Stimulated activated CD8-positive, alpha-beta memory T cell treated with anti-CD3 and anti-CD28 coated beads, Interleukin-12 subunit alpha, Interleukin-12 subunit beta, amount 100 ng/mL, for 4 hours (primary cell): ENCODE measurements around the gene FAM117A.
A peak's percentile ranks its signal among the peaks of the same experiment; 100 is the strongest.
"Not testable (repeated sequence)": the region's sequence is repeated elsewhere in the genome, so short reads cannot be mapped to it uniquely, and the experiment has no call there.

Source experiments
- DNase-seq: peaks from one replicate; pipeline ENCODE4 v3.0.0-alpha.2; 2020; ENCODE audit warnings: low read depth

FAM117A gene

DNA sequence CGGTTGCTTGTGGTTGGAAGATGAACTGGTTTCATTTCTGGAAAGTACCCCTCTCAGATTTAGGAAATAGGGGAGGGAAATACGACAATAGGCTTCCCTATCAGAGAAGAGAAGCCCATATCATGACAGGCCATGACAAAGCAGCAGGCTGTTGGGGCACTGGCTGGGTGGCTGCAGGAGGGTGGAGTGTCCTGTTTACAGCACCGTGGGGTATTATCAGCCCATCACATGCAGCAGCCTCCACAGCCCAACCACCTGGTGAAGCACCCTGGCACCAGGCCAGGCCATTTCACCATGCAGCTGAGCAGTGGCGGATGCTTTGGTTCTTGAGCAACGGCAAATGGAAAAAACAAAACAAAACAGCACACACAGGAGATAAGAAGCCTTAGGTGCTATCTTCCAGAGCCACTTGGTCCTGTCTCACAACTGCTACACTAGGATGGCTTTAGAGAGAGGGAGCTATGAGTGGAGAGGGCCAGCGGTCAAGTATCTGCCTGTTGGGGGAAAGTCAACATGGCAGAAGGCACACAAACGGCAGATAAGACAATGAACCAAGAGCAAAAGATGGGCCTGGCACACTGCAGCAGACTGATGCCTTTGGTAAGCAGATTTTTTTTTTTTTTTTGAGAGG is 24.2 kb downstream of the FAM117A start:
- peak; percentile 80 for DNase-seq

DNA sequence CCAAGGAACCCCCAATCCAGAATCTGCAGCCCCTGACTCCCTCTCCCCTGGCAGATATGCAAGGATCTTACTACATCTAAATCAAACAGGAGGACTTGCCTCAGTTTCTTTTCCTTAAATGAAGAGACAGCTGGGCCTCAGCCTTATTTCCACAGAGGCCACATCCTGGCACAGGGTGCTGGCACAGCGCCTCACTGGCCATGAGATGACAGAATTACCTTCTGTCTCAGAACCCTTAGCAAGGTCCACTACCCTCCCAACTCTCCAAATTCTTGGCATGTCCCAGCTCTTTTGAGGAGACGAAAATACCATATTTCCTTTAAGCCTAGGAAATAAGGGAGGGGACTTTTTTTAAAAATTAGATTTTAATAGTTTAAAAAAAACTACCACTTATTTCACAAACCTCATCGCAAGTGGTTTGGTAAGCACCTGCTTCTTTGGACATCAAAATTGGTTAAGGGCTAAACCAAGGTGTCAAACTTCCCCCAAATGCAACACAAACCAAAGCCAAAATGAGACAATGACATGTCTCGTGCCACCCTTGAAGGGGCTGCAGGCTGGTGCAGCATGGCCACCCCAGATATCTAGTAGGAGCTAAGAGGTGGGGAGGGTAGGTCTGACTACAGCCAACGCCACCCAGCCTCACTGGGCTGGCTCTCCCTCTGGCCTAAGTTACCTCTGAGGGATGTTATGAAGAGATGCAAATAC is 25.3 kb downstream of the FAM117A start:
- no peak for DNase-seq

DNA sequence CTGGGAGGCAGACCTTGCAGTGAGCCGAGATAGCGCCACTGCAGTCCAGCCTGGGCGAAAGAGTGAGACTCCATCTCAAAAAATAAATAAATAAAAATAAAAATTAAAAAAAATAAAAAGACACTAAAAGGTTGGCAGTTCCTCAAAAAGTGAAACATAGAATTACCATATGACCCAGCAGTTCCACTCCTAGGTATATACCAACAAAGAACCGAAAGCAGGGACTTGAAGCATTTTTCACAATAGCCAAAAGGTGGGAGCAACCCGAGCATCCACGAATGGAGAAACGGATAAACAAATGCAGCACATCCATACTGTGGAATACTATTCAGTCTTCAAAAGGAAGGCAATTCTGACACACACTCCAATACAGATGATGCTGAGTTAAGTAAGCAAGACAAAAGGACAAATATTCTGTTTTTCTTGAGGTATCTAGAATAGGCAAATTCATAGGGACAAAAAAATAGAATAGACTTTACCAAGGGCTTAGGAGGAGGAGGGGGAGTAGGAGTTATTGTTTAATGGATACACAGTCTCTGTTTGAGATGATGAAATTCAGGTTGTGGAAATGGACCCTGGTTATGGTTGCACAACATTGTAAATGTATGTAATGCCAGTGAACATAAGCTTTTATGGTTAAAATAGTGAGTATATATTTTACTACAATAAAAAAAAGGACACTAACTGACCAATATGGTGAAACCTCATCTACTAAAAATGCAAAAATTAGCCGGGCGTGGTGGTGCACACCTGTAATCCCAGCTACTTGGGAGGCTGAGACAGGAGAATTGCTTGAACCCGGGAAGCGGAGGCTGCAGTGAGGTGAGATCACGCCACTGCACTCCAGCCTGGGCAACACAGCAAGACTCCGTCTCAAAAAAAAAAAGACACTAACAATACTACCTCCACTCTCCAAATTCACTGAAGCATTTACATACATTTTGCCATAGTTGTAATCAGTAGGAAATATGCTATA is 29.1 kb downstream of the FAM117A start:
- DNase-seq, result no peak

DNA sequence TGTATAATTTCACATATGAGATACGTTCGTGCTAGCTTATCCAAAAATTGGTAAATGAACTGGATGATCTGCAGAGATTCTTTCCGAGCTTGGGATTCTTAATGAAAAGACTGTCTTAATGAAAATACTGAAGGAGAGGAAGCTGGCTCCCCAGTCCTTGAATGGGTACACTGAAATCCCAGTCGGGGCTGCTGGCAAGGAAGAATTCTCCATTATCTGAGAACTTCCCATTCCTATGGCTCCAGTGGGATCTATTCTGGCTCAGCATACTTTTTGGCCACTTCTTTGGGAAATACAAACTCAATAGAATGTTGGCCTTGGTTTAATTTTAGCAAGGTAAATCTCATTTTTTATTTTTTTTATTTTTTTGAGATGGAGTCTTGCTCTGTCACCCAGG is 32.5 kb downstream of the FAM117A start:
- DNase-seq, result no peak

DNA sequence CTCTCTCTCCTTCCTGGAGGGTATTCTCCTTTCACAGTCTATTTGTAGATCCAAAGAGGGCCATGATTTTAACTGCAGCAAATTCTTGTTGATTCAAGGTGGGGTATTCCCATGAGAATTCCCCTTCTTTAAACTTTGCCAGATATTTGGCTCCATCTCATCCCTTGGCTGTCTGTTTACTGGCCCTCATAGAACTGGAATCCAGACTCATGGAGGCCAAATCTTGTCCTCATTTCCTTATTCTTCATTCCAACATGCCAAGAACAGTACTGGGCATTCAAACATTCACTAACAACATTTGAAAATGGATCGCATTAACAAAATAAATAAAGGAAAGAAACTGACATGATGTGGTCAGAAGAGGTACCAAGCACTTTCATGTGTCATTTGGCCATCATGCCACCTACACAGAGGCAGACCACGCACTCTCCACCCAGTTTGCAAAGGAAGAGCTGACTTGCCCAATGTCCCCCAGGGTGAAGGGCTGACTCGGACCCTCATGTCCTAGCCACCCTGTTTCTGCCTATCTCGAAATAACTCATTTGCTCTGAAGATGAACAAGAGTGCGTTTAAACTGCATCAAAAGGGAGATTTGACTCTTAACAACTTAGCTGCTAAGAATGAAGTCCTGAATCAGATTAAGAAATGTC is 33.0 kb downstream of the FAM117A start:
- no peak for DNase-seq

GRCh38 chr17:49730078-49730784 is 33.7 kb downstream of the FAM117A start:
- DNase-seq, result no peak

DNA sequence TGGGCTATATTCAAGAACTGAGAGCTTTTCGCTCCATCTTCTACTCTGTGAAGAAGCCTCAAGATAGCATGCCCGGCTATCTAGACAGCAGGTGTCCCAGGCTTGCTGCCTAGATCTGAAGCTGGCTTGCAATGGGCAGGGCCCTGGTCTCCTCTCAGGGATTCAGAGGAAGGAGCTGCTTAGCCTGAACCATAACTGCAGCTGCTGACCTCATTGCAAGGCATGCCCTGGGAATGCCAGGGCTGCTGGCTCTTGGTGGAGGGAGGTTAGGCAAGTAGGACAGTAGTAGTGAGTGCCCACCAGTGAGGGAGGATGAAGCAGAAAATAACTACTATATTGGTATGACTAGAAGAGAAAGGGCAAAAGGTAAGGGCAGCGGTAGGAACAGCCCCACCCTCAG is 34.9 kb downstream of the FAM117A start:
- DNase-seq, result no peak

- no peak for DNase-seq
Measured at GRCh38 chr17:49728425-49728824, 35.5 kb downstream of the FAM117A start.

GRCh38 chr17:49727380-49727779 is 36.6 kb downstream of the FAM117A start:
- no peak for DNase-seq

DNA sequence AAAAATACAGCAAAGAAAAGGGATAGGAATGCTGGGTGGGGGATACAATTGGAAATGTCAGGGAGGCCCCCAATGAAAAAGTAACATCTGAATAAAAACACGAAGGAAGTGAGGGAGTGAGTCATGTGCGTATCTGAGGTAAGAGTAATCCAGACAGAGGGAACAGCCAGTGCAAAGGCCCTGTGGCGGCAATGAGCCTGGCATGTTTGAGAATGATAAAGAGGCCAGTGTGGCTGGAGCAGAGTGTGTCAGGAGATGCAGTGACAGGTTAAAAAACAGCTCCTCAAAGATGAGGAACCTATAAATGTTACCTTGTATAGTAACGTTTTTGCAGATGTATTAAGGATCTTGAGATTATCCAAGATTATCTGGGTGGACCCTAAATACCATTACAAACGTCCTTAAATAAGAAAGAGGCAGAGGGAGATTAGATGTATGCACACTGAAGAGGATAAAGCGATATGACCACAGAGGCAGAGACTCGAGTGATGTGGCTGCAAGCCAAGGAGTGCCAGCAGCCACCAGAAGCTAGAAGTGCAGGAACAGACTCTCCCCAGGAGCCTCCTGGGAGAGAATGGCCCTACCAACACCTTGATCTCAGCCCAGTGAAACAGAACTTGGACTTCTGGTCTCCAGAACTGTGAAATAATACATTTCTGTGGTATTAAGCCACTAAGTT is 38.3 kb downstream of the FAM117A start:
- no peak for DNase-seq

DNA sequence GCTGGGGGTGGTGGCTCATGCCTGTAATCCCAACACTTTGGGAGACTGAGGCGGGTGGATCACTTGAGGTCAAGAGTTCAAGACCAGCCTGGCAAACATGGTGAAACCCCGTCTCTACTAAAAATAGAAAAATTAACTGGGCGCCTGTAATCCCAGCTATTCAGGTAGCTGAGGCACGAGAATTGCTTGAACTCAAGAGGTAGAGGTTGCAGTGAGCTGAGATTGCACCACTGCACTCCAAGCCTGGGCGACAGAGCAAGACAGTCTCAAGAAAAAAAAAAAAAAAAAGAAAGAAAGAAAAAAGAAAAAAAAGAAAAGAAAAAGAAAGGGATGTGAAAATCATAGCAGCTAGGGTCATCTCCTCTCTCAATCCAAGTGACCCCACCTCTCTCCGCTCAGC is 39.4 kb downstream of the FAM117A start:
- DNase-seq, result not testable (repeated sequence)

DNA sequence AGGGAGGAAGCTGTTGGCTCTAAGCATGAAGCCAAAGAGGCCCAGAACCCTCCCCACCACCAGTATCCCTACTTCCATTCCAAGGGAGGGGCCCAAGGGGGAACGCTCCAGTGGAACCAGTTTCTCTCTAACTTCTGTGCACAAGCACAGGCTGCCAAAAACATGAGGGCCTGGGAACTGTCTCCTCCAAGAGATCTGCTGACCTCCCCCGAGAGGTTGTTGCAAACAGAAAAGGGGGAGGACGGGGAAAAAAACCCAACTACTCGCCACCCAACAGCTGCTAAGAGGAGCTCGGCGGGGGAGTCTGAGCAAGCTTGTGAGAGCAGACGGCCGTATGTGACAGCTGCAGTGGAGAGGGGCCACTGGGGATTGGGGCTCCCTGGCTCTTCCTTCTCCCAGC is 40.5 kb downstream of the FAM117A start:
- DNase-seq, result no peak

- no peak for DNase-seq
Measured at GRCh38 chr17:49722066-49722465, 41.9 kb downstream of the FAM117A start.

- no peak for DNase-seq
Measured at GRCh38 chr17:49717371-49717861, 46.5 kb downstream of the FAM117A start.

- no peak for DNase-seq
Measured at GRCh38 chr17:49716668-49717364, 47.1 kb downstream of the FAM117A start.

DNA sequence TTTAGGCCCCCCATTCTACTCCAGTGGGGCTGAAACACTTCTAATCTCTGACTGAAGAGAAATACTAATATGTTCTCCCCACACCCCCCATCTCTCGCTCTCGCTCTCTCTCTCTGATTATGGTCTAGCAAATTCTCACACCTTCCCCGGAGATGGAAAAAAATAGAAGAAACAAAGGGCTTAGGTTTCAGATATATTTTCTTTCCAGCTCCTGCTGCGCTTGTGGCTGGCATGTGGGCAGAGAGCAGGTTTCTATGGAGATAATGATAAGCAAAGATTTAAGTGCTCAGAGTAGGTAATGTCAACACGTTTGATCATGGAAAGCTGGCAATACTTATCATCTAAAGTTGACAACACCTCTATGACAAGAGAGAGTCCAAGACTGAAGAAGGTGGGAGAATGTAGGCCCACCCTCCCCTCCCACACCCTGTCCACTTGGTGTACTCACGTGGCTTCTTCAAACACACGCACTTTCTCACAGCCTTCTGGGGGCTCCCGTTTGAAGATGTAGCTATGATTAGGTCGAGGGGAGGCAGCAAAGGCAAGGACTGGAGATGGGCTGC is 48.1 kb downstream of the FAM117A start:
- DNase-seq, result no peak

DNA sequence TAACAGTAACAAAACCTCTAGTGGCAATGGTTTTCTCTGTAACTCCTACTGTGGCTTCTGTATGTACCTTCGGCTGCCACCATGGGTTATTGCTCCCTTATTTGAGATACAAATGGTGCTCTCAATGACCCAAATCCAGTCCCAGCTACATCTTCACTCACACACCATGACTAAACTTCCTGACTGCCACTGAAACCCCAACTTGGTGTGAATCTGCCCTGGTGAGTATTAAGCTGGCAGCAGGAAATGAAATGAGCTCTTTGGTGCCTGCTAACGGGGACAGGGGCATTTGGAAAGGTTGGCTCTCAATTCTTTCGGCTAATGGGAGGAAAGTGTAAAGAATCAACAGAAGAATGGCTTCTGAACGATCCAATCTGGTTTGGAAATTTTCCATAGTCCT is 48.7 kb downstream of the FAM117A start:
- DNase-seq, result no peak

DNA sequence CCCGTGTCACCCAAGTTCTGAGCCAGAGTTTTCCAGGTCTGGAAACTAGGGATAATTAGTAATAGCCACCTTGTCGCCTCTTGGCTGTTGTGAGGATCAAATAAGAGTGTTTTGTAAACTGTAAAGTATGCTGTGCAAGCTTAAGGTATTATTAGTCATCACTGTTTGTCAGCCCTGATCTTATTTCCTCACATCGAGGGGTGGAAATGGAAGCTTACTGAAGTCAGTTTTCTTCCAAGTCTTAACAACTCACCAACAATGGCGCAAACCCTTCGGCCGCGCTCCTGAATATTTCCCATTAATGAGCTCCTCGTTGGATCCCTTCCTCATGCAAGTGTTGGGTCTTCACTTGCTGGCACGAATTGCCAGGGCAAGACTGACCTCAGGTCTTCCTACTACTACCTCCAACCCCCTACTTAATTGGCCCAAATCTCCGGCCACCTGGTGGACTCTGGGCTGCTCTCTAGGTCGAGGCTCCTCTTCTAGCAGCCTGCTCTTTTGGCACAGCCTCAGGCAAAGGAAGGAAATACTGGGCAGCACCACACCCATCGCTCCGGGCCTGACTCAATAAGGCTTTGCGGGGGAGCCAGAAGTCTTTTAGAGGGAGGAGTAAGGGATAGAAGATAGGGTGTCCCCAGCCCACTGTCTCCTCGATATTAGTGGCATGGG is 55.3 kb downstream of the FAM117A start:
- DNase-seq, result no peak
